GM19238 (cell line): Measurements from ENCODE around the gene WWP2.
"Not testable (repeated sequence)": the region's sequence is repeated elsewhere in the genome, so short reads cannot be mapped to it uniquely, and the experiment has no call there.

ENCODE experiments used
- DNase-seq: peaks from one replicate; pipeline ENCODE4 v3.0.0; 2011; ENCODE audit warnings: low spot score; ENCODE audit not compliant: insufficient read length

The WWP2 gene

DNA sequence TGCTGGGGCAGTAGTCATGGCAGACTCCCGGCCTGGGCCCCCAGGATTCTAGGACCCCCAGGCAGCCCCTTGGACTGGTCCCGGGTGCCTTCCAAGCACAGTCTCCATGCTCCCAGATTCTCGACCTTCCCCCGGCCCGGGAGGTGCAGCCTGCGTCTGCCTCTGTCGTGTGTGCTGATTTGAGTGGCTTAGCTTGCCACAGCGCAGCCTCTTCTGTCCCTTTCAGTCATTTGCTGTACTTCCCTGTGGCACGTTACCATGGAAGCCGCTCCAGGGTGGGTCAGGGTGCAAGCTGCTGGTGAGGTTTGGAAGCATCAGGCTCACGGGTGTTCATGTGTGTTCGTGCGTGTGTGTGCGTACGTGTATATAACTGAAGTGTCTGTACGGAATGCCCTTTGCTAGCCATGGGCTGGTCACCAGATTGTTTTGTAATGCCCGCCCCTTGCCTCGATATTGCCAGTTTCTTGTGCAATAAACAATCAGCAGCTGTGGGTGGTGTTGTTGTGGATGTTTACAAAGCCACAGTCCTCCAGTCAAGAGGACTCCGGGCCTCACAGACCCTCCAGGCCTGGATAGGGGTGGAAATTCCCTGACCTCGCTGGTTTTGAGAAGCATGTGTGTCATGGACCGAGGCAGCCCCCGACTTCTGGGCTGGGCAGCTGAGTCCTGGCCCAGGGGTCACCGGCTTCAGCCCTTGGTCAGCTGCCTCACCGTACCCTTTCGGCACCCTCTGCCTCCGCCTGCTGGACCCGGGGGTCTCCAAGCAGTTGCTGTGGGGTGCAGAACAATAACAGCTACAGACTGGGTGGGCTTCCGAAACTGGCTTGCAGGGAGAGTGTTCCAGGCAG lies 179.3 kb downstream of the WWP2 start:
- DNase-seq: no peak

DNA sequence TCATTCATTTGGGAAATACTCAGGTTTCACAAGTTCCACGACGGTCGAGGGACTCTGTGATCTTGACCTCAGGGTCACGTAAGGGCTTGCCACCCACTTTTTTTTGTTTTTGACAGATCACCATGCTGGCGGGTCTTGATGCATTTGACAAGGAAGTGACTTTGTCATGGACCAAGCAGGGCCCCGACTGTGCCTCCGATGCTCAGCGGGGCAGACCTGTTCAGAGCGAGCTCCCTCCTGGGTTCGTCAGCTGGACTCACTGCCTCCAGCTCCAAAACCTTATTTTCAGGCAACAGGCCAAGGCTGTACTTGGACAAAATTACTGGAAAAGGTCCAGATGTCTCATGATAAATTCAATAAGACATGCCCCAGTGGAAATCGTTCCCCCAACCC lies 180.0 kb downstream of the WWP2 start:
- DNase-seq: no peak

DNA sequence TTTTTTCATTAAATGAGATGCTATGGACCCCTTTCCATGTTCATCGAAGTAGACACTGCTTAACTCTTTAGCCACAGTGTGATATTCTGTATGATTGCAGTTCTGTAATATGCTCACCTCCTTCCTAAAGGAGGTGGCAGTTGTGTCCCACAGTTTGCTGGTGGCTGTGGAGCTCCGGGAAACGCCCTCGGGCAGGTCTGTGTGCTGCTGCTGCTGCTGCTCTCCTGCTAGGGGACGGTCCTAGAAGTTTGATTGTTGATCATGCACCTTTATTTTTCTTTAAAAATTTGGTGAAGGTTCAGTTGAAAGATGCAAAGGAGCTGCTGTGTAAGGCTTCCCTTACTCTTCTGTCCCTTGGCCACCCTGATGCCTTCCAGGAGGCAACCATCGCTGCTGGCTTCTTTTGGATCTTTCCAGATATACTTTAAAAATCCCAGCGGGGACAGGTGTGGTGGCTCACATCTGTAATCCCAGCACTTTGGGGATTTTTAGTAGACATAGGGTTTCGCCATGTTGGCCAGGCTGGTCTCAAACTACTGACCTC lies 180.6 kb downstream of the WWP2 start:
- DNase-seq: no peak

DNA sequence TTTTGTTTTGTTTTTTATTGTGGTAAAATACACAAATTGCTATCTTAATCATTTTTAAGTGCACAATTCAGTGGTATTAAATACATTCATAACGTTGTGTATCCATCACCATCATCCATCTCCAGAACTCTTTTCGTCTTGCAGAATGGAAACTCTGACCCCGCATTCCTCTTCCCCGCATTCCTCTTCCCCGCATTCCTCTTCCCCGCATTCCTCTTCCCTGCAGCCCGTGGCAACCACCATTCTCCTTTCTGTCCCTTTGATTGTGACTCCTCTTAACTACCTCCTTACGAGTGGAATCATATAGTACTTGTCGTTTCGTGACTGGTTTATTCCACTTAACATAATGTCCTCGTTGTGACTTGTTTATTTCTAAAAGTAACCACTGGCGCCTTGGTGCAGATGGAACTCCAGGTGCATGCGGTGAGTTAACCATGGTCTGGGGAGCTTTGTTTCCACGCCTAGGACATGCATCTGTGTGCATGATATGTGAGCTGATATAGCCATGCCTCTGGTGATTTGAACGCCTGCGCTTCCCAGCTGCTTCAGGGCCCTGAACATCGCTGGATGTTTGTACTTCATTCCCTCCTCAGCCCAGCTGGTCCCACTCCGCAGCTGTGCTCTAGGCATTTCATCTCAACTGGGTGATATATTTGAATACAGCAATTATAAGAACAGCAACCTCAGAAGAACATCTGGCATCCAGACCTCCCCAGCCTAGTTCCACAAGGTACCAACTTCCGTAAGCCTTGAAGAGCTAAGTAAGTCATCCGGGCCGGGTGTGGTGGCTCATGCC lies 181.3 kb downstream of the WWP2 start:
- DNase-seq: not testable (repeated sequence)

GRCh38 chr16:69950411-69950810 lies 188.3 kb downstream of the WWP2 start:
- DNase-seq: not testable (repeated sequence)

GRCh38 chr16:69951017-69951671 lies 189.0 kb downstream of the WWP2 start, which contains the start of gene CLEC18A:
TSS of gene CLEC18A (plus strand) at chr16:69951334. CDS start at chr16:69951367, 33 bp downstream.
- DNase-seq: not testable (repeated sequence)

GRCh38 chr16:69951672-69952031 lies 189.5 kb downstream of the WWP2 start:
- not testable (repeated sequence) for DNase-seq

- DNase-seq: not testable (repeated sequence)
Observed at GRCh38 chr16:69952116-69952515, 190.0 kb downstream of the WWP2 start.

GRCh38 chr16:69952572-69953355 lies 190.6 kb downstream of the WWP2 start:
- DNase-seq: not testable (repeated sequence)

DNA sequence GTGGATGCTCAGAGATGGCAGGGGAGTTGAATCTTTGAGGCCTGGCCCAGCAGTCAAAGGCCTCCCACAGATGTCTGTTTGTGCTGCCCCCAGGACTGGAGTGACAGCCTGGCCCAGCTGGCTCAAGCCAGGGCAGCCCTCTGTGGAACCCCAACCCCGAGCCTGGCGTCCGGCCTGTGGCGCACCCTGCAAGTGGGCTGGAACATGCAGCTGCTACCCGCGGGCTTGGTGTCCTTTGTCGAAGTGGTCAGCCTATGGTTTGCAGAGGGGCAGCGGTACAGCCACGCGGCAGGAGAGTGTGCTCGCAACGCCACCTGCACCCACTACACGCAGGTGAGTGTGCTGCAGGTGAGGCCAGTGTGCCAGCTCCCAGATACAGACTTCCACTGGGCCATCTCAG lies 192.1 kb downstream of the WWP2 start:
- DNase-seq: not testable (repeated sequence)

GRCh38 chr16:69963312-69963711 lies 201.2 kb downstream of the WWP2 start:
- not testable (repeated sequence) for DNase-seq

- not testable (repeated sequence) for DNase-seq
Observed at GRCh38 chr16:69964960-69965660, 203.0 kb downstream of the WWP2 start.

- DNase-seq: not testable (repeated sequence)
Observed at GRCh38 chr16:69965661-69966054, 203.5 kb downstream of the WWP2 start.

GRCh38 chr16:69967688-69968087 lies 205.6 kb downstream of the WWP2 start:
- DNase-seq: not testable (repeated sequence)

DNA sequence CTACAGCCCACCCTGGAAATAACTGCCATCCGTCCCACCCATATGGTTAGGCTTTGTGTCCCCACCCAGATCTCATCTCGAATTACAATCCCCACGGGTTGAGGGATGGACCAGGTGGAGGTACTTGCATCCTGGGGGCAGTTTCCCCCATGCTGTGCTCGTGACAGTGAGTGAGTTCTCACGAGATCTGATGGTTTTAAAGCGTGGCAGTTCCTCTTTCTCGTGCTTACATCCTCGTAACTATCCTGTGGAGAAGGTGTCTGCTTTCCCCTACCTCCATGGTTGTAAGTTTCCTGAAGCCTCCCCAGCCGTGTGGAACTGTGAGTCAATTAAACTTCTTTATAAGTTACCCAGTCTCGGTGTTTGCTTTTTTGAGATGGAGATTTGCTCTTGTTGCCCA lies 206.0 kb downstream of the WWP2 start:
- not testable (repeated sequence) for DNase-seq

DNA sequence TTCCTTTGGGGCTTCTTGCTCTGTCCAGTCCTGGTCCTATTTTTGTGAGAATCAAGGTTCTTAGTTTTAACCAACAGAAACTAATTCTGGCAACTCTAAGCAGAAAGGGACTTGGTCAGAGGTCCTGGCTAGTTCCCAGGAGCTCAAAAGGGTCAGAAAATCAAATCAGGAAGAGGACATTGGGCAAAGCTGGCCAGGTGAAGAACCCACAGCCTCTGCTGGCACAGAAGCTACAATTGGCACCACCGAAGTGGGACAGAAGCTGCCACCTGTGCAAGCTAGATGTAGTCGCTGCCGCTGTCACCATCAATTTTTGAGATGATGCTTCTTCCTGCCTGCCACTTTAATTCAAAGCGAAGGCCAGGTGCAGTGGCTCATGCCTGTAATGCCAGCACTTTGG lies 207.5 kb downstream of the WWP2 start:
- DNase-seq: not testable (repeated sequence)

DNA sequence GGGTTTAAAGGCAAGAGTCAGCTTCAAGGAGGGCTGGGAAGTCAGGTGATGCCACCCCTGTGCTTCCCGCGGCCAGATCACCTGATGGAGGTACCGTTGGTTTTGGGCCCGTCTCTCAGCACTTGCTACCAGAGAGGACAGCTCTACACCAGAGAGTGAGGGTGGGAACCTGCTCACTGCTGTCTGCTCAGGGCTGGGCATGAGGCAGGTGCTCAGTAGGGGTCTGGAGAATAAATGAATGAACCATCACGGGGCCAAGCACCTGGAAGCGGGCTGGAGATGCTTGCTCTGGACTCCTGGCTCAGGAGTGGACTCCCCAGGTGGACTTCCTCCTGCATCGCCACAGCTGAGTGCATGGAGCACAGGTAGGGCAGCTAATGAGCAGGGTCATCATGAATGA lies 210.0 kb downstream of the WWP2 start:
- DNase-seq: not testable (repeated sequence)

DNA sequence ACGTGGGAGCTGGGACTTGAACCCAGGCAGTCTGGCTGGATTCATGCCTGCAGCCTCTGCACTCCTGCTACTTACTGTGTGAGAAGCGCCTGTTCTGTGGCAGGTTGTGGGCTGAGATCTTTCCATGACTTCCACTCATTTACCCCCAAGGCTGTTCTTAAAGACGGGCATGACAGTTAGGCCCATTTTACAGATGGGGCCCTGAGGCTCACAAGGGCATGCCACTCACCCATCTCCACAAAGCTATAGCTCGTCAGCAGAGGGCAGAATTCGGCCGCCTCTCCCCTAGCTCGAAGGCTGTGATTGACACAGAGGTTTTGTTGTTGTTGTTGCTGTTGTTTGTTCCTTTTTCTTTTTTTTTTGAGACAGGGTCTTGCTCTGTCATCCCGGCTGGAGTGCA lies 210.8 kb downstream of the WWP2 start:
- not testable (repeated sequence) for DNase-seq

DNA sequence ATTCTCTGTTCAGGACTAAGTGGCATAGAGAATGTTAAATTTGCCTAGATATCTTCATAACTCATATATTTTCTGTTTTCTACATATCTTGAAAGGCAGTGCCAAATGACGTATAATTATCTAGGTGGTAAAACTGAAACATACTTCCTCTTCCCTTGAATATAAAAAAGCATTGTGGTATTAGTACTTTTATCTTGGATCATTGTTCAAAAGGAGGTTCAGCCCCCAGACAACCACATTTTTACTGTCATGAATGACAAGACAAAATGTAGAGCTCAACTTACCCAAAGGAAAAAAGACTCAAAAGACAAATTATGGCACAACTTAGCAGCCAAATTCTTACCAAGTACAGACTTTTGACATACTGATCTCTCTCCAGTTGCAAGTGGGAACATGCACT lies 223.1 kb downstream of the WWP2 start:
- DNase-seq: not testable (repeated sequence)
